Smooth muscle cell (in vitro differentiated cells): ENCODE data around the gene ERC2. TPM values are rescaled to one million over a fixed set of nuclear protein-coding genes. Genes with fewer than 3 reads are reported as not detected.

ENCODE experiments used
- DNase-seq: peaks from one replicate; lab custom pipeline; 2025; ENCODE audit not compliant: unreplicated experiment; lab: John Stamatoyannopoulos, UW
- H2AFZ ChIP-seq: fragments of 200-600 bp; sonication (generic); 2 replicates; pipeline ENCODE4 v1.6.0; 2016; ENCODE audit warnings: antibody characterized with exemption, low read depth, mild to moderate bottlenecking
- H3F3A ChIP-seq: fragments of 200-600 bp; sonication (generic); 2 replicates; pipeline ENCODE4 v1.6.0; 2017; ENCODE audit warnings: antibody characterized with exemption, low read depth
- H3K27ac ChIP-seq: fragments of 200-600 bp; sonication (generic); 2 replicates; pipeline ENCODE4 v1.5.1; 2016; ENCODE audit warnings: low read depth, mild to moderate bottlenecking
- H3K27me3 ChIP-seq: fragments of 200-600 bp; sonication (generic); 2 replicates; pipeline ENCODE4 v1.6.1; 2016; ENCODE audit warnings: low read depth, mild to moderate bottlenecking
- H3K36me3 ChIP-seq: fragments of 200-600 bp; sonication (generic); 2 replicates; pipeline ENCODE4 v1.5.1; 2016; ENCODE audit warnings: low read depth
- H3K4me1 ChIP-seq: fragments of 200-600 bp; sonication (generic); 2 replicates; pipeline ENCODE4 v1.5.1; 2016; ENCODE audit warnings: low read depth
- H3K4me2 ChIP-seq: fragments of 200-600 bp; sonication (generic); 2 replicates; pipeline ENCODE4 v1.6.0; 2016; ENCODE audit warnings: mild to moderate bottlenecking
- H3K4me3 ChIP-seq: fragments of 200-600 bp; sonication (generic); 2 replicates; pipeline ENCODE4 v1.5.1; 2016; ENCODE audit warnings: mild to moderate bottlenecking
- H3K79me2 ChIP-seq: fragments of 200-600 bp; sonication (generic); 2 replicates; pipeline ENCODE4 v1.6.0; 2016; ENCODE audit warnings: low read depth, mild to moderate bottlenecking
- H3K9ac ChIP-seq: fragments of 200-600 bp; sonication (generic); 2 replicates; pipeline ENCODE4 v1.6.0; 2016; ENCODE audit warnings: low read depth
- H3K9me3 ChIP-seq: fragments of 200-600 bp; sonication (generic); replicated peaks from 2 replicates; pipeline ENCODE4 v1.5.1; 2016; ENCODE audit warnings: low read depth
- H4K20me1 ChIP-seq: fragments of 200-600 bp; sonication (generic); 2 replicates; pipeline ENCODE4 v1.6.0; 2016; ENCODE audit warnings: low read depth
- CTCF ChIP-seq: fragments of 200-600 bp; sonication (generic); IDR thresholded peaks from 2 replicates; pipeline ENCODE4 v1.5.1; 2017; ENCODE audit warnings: borderline replicate concordance, mild to moderate bottlenecking, antibody characterized with exemption; ENCODE audit not compliant: insufficient read depth, poor library complexity, severe bottlenecking
- WGBS: methylation state at CpG from one replicate; pipeline ENCODE4 v1.1.7; 2016; ENCODE audit warnings: low lambda C conversion rate; 5-methylcytosine and 5-hydroxymethylcytosine counted together
- polyA plus RNA-seq: library from polyadenylated mRNA; unstranded; fragments of >200 nt; fragmentation: Nextera tagmentation; extraction: Ambion mirVana; gene quantifications from 2 replicates; pipeline ENCODE4 v1.2.1, GENCODE V29; 2016
- total RNA-seq: library from RNA; depleted of rRNA; stranded (reverse); fragments of >200 nt; gene quantifications from 2 replicates; pipeline ENCODE4 v1.2.3, GENCODE V29; 2014

Gene ERC2
- total and polyA plus RNA-seq, 2 experiments from 2014 or later = 1.1 TPM; not detected in 1

GRCh38 chr3:56443372-56443771 is 24.9 kb downstream of the ERC2 start:
- Histone ChIP-seq H3K4me1 (no peaks in the 10 kb centered on the region), H3K27ac (no peak overlapping the region), H3K4me3 (no peak overlapping the region), H4K20me1 (no peaks in the 10 kb centered on the region), H3K36me3 (no peaks in the 10 kb centered on the region), H3K4me2 (no peak overlapping the region), H3K9ac (no peak overlapping the region), H3K9me3 (no peaks in the 10 kb centered on the region), H3K27me3 (no peaks in the 10 kb centered on the region), H3K79me2 (no peaks in the 10 kb centered on the region), H3F3A (no peaks in the 10 kb centered on the region), H2AFZ (no peak overlapping the region)
- DNase-seq = no peak
- 84% methylated on average over 3 of the region's 3 CpGs for WGBS
- no peak for TF ChIP-seq CTCF

- no peaks in the 10 kb centered on the region for H4K20me1 ChIP-seq
- H3K4me2 ChIP-seq = no peak overlapping the region
- TF ChIP-seq CTCF = no peak
- no peaks in the 10 kb centered on the region for H3K79me2 ChIP-seq
- no peak overlapping the region for H2AFZ ChIP-seq
- 91% methylated on average over 6 of the region's 6 CpGs for WGBS
- H3K4me3 ChIP-seq = no peak overlapping the region
- H3K36me3 ChIP-seq = no peaks in the 10 kb centered on the region
- H3K9me3 ChIP-seq = no peaks in the 10 kb centered on the region
- no peaks in the 10 kb centered on the region for H3F3A ChIP-seq
- no peaks in the 10 kb centered on the region for H3K4me1 ChIP-seq
- H3K27me3 ChIP-seq = no peaks in the 10 kb centered on the region
- no peak for DNase-seq
- H3K27ac ChIP-seq = no peak overlapping the region
- no peak overlapping the region for H3K9ac ChIP-seq
These were observed 39.6 kb downstream of the ERC2 start for GRCh38 chr3:56428667-56429066.

GRCh38 chr3:56424885-56425284 is 43.4 kb downstream of the ERC2 start:
- 95% methylated on average over 3 of the region's 3 CpGs for WGBS
- Histone ChIP-seq H3K79me2 (no peaks in the 10 kb centered on the region), H3K4me3 (no peak overlapping the region), H3K27me3 (no peaks in the 10 kb centered on the region), H3K4me2 (no peak overlapping the region), H3K36me3 (no peaks in the 10 kb centered on the region), H3K27ac (no peak overlapping the region), H3F3A (no peaks in the 10 kb centered on the region), H3K9me3 (no peaks in the 10 kb centered on the region), H4K20me1 (no peaks in the 10 kb centered on the region), H3K4me1 (no peaks in the 10 kb centered on the region), H3K9ac (no peak overlapping the region), H2AFZ (no peak overlapping the region)
- no peak for DNase-seq
- no peak for TF ChIP-seq CTCF

- no peaks in the 10 kb centered on the region for H3K79me2 ChIP-seq
- no peak overlapping the region for H3K4me3 ChIP-seq
- H3K36me3 ChIP-seq = no peaks in the 10 kb centered on the region
- no peaks in the 10 kb centered on the region for H4K20me1 ChIP-seq
- no peak overlapping the region for H3K27ac ChIP-seq
- no peak for TF ChIP-seq CTCF
- 63% methylated on average over 1 of the region's 1 CpG for WGBS
- H2AFZ ChIP-seq = no peak overlapping the region
- no peaks in the 10 kb centered on the region for H3K9me3 ChIP-seq
- no peaks in the 10 kb centered on the region for H3K4me1 ChIP-seq
- H3K27me3 ChIP-seq = no peaks in the 10 kb centered on the region
- H3F3A ChIP-seq = no peaks in the 10 kb centered on the region
- no peak overlapping the region for H3K9ac ChIP-seq
- no peak for DNase-seq
- no peak overlapping the region for H3K4me2 ChIP-seq
These were observed 43.9 kb downstream of the ERC2 start for GRCh38 chr3:56424336-56424735.
